NCI-H524 (cell line): Measurements from ENCODE around the gene FAM210B.
"Not testable (repeated sequence)": the region's sequence is repeated elsewhere in the genome, so short reads cannot be mapped to it uniquely, and the experiment has no call there.

Source experiments
- DNase-seq, 2 experiments: peaks; one replicate each; lab custom pipeline; 2025; lab: John Stamatoyannopoulos, UW

FAM210B gene

GRCh38 chr20:56360908-56361205, 2.1 kb downstream of the FAM210B start:
- DNase-seq, result peak; percentile 79 to 84

GRCh38 chr20:56361900-56362299, 3.1 kb downstream of the FAM210B start:
- no peak for DNase-seq

DNA sequence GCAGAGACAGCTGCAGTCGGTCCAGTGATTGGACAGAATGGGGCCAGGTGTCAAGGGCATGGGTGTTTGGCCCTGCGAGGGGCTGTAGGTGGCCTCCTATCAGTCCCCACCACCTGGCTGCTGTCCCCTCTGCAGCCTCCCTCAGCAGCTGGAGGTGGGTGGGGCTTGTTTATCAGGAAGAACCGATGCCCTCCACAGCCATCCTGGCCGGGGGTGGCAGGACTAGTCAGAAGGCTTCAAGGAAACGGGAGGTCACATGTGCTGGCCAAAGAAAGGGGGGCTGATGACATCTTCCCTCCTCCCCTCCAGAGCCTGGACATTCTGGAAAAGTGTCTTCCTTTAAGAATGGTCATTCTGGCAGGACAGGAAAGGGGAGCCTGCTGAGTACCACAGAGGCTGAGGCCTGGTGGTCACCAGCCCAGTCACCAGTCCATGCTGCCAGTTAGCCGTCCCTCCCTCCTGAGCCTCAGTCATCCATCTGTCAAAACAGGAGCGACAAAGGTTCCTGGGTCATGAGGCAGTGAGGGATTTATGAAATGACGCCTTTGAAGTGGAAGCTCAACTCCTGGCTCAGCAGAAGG, 4.1 kb downstream of the FAM210B start:
- peak in 1 of 2 experiments; percentile 59 for DNase-seq

GRCh38 chr20:56363491-56363890, 4.7 kb downstream of the FAM210B start:
- DNase-seq, result no peak

- peak in 1 of 2 experiments; percentile 49 for DNase-seq
Observed at GRCh38 chr20:56368351-56369134, 9.8 kb downstream of the FAM210B start.

DNA sequence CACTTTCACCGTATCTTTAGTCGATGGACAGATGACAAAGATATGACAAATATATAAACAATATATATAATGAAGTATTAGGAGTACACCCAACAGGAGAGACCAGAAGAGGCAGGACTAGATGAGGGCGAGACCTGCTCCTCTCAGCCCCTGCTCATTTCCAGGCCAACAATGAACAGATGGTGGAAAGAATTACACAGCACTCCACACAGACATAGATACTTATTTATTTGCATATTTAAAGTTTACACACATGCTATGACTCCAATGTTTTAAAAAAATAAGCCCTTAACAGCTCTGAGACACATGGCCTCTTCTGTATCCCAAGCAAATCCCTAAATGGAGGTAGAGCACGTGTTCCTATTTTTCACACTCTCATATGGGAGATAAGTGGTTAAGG, 10.4 kb downstream of the FAM210B start:
- DNase-seq, result peak; percentile 66 to 93

GRCh38 chr20:56371977-56372376, 13.2 kb downstream of the FAM210B start:
- DNase-seq, result no peak

DNA sequence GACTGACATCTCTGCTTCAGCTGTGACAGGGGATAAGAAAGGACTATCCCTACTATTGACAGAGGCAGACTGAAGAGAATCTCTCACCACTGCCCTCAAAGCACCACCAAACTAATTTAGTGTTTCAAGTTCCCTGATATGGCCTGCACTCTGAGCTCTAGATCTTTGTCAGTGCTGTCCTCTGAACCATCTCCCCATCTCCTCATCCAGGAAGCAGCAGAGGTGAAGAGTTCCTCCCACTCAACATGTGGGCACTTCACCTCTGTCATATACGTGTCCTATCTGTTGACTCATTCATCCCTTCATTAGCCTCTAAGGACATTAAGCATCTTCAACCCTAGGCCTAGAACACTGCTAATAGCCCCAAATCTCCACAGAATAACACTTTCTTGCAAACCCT, 14.1 kb downstream of the FAM210B start:
- DNase-seq, result no peak

GRCh38 chr20:56373942-56374341, 15.2 kb downstream of the FAM210B start:
- no peak for DNase-seq

- DNase-seq, result no peak
Observed at GRCh38 chr20:56376331-56376730, 17.6 kb downstream of the FAM210B start.

DNA sequence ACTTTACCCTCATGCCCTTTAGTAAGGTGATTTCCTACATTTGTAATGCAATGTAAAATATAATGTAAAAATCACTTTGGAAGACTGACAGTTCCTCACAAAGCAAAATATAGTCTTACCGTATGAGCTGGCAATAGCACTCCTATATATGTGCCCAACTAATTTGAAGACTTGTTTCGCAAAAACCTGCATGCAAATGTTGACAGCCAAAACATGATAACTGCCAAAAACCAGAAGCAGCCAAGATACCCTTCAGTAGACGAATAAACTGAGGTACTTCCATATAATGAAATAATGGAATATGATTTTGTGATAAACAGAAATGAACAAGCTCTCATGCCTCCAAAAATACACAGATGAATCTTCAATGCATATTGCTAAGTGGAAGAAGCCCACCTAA, 19.6 kb downstream of the FAM210B start:
- no peak for DNase-seq

- no peak for DNase-seq
Observed at GRCh38 chr20:56380375-56380774, 21.6 kb downstream of the FAM210B start.

GRCh38 chr20:56381501-56381900, 22.7 kb downstream of the FAM210B start:
- no peak for DNase-seq

- no peak for DNase-seq
Observed at GRCh38 chr20:56382696-56383095, 23.9 kb downstream of the FAM210B start.

GRCh38 chr20:56383334-56383733, 24.6 kb downstream of the FAM210B start:
- no peak for DNase-seq

- no peak for DNase-seq
Observed at GRCh38 chr20:56385130-56385529, 26.4 kb downstream of the FAM210B start.

DNA sequence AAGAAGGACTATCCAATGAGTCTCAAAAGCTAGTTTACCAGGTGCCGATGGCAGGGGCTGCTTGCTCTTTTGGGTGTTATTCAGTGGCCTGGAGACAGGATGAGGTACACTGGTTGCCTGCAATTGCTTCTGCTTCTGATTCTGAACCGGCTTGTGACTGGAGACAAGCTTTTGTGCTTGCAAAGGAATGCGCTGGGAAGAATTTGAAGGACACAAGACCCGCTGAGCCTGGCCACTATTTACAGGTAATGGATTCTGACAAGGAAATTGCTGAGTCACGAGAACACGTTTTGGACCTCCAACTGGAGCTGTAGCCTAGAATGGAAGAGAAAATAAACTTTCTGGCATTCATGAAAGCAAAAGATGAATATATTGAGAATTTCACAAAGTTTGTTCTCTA, 27.4 kb downstream of the FAM210B start:
- DNase-seq, result no peak

GRCh38 chr20:56388882-56389281, 30.1 kb downstream of the FAM210B start:
- DNase-seq, result no peak

DNA sequence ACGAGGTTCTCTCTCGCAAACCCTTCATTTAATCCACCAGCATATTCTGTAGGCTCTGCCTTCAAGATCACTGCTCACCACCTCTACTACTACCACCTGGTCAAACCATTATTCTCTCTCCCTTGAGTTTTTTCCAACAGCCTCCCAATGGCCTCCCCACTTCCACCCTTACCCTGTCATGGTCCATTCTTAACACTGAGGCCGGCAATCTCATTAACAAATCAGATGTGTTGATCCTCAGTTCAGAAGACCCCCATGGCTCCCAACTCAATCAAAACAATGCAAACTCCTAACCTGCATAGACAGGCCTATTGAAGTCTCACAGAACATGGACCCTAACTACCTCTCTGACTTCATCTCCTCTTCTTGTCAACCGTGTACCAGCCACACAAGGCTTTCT, 31.0 kb downstream of the FAM210B start:
- no peak for DNase-seq

GRCh38 chr20:56390396-56390795, 31.6 kb downstream of the FAM210B start:
- DNase-seq, result not testable (repeated sequence)

DNA sequence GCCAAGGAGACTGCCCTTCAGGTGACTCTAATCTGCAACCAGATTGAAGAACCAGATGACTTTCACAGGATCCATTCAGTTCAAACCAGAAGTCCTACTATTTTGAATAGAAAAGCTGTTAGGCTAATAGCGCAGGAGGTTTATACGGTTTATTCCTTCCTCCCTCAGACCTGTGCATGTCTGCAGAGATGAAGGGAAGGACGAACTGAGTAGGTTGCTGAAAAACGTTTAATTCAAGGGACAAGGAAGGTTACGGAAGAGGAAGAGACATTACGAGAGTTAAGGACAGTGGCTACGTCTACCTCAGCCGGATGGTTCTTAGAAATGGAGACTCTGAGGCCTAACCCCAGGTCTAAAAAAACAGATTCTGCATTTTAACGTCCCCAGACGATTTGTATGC, 32.3 kb downstream of the FAM210B start:
- DNase-seq, result no peak

- DNase-seq, result peak in 1 of 2 experiments; percentile 52
Observed at GRCh38 chr20:56391596-56392131, 32.9 kb downstream of the FAM210B start.

DNA sequence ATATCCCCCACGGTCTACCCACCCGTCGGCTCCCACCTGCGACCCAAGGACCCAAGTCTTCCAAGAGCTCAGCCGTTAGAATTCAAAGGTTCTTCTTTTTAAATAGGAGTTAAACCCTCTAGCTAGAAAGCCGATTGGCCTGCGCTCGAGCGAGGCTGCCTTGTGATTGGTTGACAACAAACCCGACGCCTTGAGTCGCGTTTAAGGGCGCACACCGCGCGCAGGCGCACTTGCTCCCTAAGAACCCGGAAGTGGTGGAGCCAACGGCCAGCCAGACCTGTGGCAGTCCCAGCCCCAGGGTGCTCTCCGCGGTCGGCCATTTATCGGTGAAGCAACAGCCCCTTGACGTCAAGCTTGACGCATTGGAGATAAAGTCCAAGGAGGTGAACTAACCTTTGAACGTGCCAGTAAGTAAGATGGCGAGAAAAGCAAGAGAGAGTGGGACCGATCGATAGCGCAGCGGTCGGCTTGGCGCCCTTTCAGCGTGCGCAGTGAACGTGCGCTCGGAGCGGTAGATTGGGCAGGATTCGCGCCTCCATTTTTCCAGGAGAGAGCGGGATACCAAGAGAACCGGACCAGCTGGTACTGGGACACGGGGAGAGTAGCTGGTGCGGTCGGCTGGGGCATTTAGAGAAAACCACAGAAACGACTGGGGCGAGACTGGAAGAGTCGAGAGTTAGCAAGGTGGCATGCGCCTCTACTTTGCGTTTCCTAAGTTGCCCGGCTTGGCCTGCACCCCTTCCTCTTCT, 33.5 kb downstream of the FAM210B start, which contains the start of the genes AURKA and CSTF1:
AURKA (minus strand) TSS at position 84 of the 749 bp plus-strand sequence. CDS start 4,018 bp downstream, outside the sequence.
CSTF1 (plus strand) TSS at position 514 of the 749 bp plus-strand sequence. CDS start 2,908 bp downstream, outside the sequence.
- DNase-seq, result peak; percentile 98 to 99
